BLaER1 treated with 17β-estradiol and CSF1 and Interleukin-3, amounts not matched to agents 10 nM and 100 nM (cell line): ENCODE results near the gene FSIP1.
A peak's percentile ranks its signal among the peaks of the same experiment; 100 is the strongest.
"Not testable (repeated sequence)": the region's sequence is repeated elsewhere in the genome, so short reads cannot be mapped to it uniquely, and the experiment has no call there.

ENCODE experiments used
- H3K27ac ChIP-seq, 11 experiments: shearing (Covaris generic); formaldehyde crosslinking; 2 replicates each; pipeline ENCODE4 v1.8.1; 2022
- H3K27me3 ChIP-seq, 11 experiments: shearing (Covaris generic); formaldehyde crosslinking; 2 replicates each; pipeline ENCODE4 v1.8.1; 2022
- H3K36me3 ChIP-seq, 11 experiments: shearing (Covaris generic); formaldehyde crosslinking; 2 replicates each; pipeline ENCODE4 v1.8.1; 2022
- H3K4me1 ChIP-seq, 10 experiments: shearing (Covaris generic); formaldehyde crosslinking; 2 replicates each; pipeline ENCODE4 v1.8.1; 2022
- H3K4me2 ChIP-seq, 11 experiments: shearing (Covaris generic); formaldehyde crosslinking; 2 replicates each; pipeline ENCODE4 v1.8.1; 2022
- H3K4me3 ChIP-seq, 10 experiments: shearing (Covaris generic); formaldehyde crosslinking; 2 replicates each; pipeline ENCODE4 v1.8.1; 2022
- H3K9ac ChIP-seq, 11 experiments: shearing (Covaris generic); formaldehyde crosslinking; 2 replicates each; pipeline ENCODE4 v1.8.1; 2022
- H3K9me3 ChIP-seq, 11 experiments: shearing (Covaris generic); formaldehyde crosslinking; replicated peaks in 1 of 11; 2 replicates each; pipeline ENCODE4 v1.8.1; 2022
- H4K20me1 ChIP-seq, 11 experiments: shearing (Covaris generic); formaldehyde crosslinking; 2 replicates each; pipeline ENCODE4 v1.8.1; 2022
- Cebpa-rat ChIP-seq, 11 experiments: shearing (Covaris generic); IDR thresholded peaks; 2 replicates each; pipeline ENCODE4 v1.8.1; 2022

FSIP1 gene

DNA sequence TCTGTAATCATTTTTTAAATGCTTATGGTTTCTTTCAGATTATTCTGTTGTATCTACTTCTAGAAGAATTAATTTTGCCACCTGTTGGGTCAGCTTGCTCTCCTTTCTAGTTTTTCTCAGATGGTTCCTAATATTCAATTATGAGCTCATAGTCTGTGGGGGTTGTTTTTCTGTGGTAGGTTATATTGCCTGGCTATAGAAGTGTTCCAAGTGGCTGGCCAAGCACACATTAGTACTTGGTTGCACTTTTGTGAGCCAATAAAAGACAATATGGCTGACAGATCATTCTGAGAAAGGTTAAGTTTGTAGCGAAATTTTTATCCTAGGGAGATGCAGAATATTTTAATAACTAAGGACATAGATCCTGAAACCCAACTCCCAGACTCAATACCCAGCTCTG is 31.8 kb upstream of the FSIP1 start:
- Histone ChIP-seq H3K9me3 (peaks cover 0 to 8% (median 0%) of the 10 kb centered on the region in 11 experiments; a peak in 5 of 22 replicates), H3K4me3 (no peak overlapping the region), H3K4me2 (0 out of 22 replicates have a peak overlapping the region, but pooled peaks of 1 of the 11 experiments have one; percentile 16), H3K27me3 (no peaks in the 10 kb centered on the region), H3K4me1 (peaks cover 0 to 15% (median 9%) of the 10 kb centered on the region in 10 experiments; a peak in 11 of 20 replicates), H4K20me1 (peaks cover 0 to 49% (median 0%) of the 10 kb centered on the region in 11 experiments; a peak in 2 of 22 replicates), H3K9ac (no peak overlapping the region), H3K27ac (no peak overlapping the region), H3K36me3 (peaks cover 0 to 16% (median 0%) of the 10 kb centered on the region in 11 experiments; a peak in 2 of 22 replicates)
- no peak for TF ChIP-seq Cebpa-rat (IDR thresholded peaks at IDR 0.05)

- Histone ChIP-seq H3K36me3 (peaks cover 0 to 16% (median 0%) of the 10 kb centered on the region in 11 experiments; a peak in 2 of 22 replicates), H3K4me1 (peaks cover 0 to 15% (median 9%) of the 10 kb centered on the region in 10 experiments; a peak in 11 of 20 replicates), H4K20me1 (peaks cover 0 to 42% (median 0%) of the 10 kb centered on the region in 11 experiments; a peak in 2 of 22 replicates)
- not testable (repeated sequence) for H3K4me2 ChIP-seq, H3K27me3 ChIP-seq, H3K9ac ChIP-seq, H3K4me3 ChIP-seq, H3K27ac ChIP-seq, H3K9me3 ChIP-seq
Measured at GRCh38 chr15:39812651-39813050, 30.0 kb upstream of the FSIP1 start.

DNA sequence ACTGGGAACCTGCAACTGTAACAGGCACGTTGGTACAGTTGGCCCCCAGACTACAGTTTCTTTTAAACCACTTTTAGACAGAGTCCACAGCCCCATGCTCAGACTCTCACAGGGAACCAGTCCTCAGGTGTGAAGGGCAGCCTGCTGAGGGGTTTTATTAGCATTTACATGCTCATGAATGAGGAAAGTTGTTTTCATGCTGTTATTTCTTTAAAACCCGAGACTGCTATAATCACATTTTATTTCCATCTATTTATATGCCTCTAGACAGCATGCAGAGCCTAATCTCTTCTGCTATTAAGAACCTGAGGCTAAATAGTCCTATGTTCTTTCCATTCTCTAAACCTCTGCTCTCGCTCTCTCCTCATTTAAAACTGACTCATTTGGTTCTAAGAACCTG is 26.3 kb upstream of the FSIP1 start:
- no peak overlapping the region for H3K9ac ChIP-seq
- TF ChIP-seq Cebpa-rat (IDR thresholded peaks at IDR 0.05) = no peak
- H4K20me1 ChIP-seq = peaks cover 0 to 24% (median 0%) of the 10 kb centered on the region in 11 experiments; a peak in 1 of 22 replicates
- peaks cover 0 to 41% (median 23%) of the 10 kb centered on the region in 11 experiments; a peak in 13 of 22 replicates for H3K36me3 ChIP-seq
- peaks cover 0 to 8% (median 0%) of the 10 kb centered on the region in 11 experiments; a peak in 5 of 22 replicates for H3K9me3 ChIP-seq
- no peaks in the 10 kb centered on the region for H3K27me3 ChIP-seq
- no peak overlapping the region for H3K4me2 ChIP-seq
- H3K4me1 ChIP-seq = peaks cover 0 to 4% (median 0%) of the 10 kb centered on the region in 10 experiments; a peak in 1 of 20 replicates
- H3K4me3 ChIP-seq = no peak overlapping the region
- H3K27ac ChIP-seq = no peak overlapping the region

GRCh38 chr15:39807791-39808190 is 25.1 kb upstream of the FSIP1 start:
- no peak for TF ChIP-seq Cebpa-rat (IDR thresholded peaks at IDR 0.05)
- Histone ChIP-seq H3K4me1 (peaks cover 0 to 8% (median 0%) of the 10 kb centered on the region in 10 experiments; a peak in 1 of 20 replicates), H4K20me1 (peaks cover 0 to 24% (median 0%) of the 10 kb centered on the region in 11 experiments; a peak in 1 of 22 replicates), H3K27me3 (no peaks in the 10 kb centered on the region), H3K4me3 (no peak overlapping the region), H3K4me2 (no peak overlapping the region), H3K27ac (no peak overlapping the region), H3K36me3 (peaks cover 0 to 51% (median 23%) of the 10 kb centered on the region in 11 experiments; a peak in 13 of 22 replicates), H3K9me3 (peaks cover 0 to 8% (median 0%) of the 10 kb centered on the region in 11 experiments; a peak in 5 of 22 replicates), H3K9ac (no peak overlapping the region)

GRCh38 chr15:39804026-39804425 is 21.4 kb upstream of the FSIP1 start:
- H3K27me3 ChIP-seq = no peaks in the 10 kb centered on the region
- H3K4me3 ChIP-seq = no peak overlapping the region
- peaks cover 0 to 81% (median 56%) of the 10 kb centered on the region in 11 experiments; a peak in 17 of 22 replicates for H3K36me3 ChIP-seq
- no peak overlapping the region for H3K4me2 ChIP-seq
- H3K9ac ChIP-seq = no peak overlapping the region
- H4K20me1 ChIP-seq = peaks cover 0 to 17% (median 0%) of the 10 kb centered on the region in 11 experiments; a peak in 1 of 22 replicates
- H3K27ac ChIP-seq = no peak overlapping the region
- H3K9me3 ChIP-seq = no peaks in the 10 kb centered on the region
- peak in 2 of 11 experiments; percentile 15 to 34; a peak in 1 of 22 replicates for TF ChIP-seq Cebpa-rat (IDR thresholded peaks at IDR 0.05)
- peaks cover 0 to 17% (median 3%) of the 10 kb centered on the region in 10 experiments; a peak in 8 of 20 replicates for H3K4me1 ChIP-seq

- Histone ChIP-seq H3K9ac (no peak overlapping the region), H4K20me1 (peaks cover 0 to 11% (median 0%) of the 10 kb centered on the region in 11 experiments; a peak in 1 of 22 replicates), H3K4me2 (no peak overlapping the region), H3K27me3 (no peaks in the 10 kb centered on the region), H3K27ac (no peak overlapping the region), H3K4me3 (no peak overlapping the region), H3K4me1 (peaks cover 0 to 17% (median 3%) of the 10 kb centered on the region in 10 experiments; a peak in 8 of 20 replicates), H3K9me3 (no peaks in the 10 kb centered on the region), H3K36me3 (peaks cover 0 to 90% (median 60%) of the 10 kb centered on the region in 11 experiments; a peak in 17 of 22 replicates)
- no peak for TF ChIP-seq Cebpa-rat (IDR thresholded peaks at IDR 0.05)
Measured at GRCh38 chr15:39803016-39803415, 20.4 kb upstream of the FSIP1 start.

DNA sequence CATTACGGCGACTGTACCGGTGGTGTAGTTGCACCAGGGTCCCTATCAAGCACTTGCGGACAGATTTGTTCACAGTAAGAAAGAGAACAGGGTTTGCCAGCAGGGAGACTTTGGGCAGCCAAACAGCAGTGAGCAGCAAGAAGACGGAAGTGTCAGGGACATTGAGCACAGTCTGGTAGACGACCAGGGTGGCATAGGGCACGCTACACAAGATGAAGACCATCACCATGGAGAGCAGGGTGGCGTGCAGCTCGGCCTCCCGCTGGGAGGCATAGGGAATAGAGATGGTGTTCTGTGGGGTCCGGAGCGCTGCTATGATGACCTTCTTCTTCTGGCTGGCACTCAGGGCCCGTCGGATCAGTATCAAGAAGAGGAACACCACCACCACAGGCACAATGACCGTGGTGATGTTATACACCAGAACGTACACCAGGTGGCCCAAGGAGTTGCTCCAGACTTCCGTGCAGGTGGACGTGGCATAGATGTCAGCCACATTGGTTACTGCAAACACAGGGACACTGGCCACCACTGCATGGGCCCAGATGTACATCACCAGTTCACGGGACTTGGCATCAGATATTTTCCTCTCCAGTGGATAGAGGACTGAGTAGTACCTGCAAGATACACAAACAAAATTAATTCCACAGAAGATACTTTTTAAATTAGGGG is 19.1 kb upstream of the FSIP1 start:
- Histone ChIP-seq H3K27me3 (no peaks in the 10 kb centered on the region), H3K9me3 (no peaks in the 10 kb centered on the region), H3K36me3 (peaks cover 0 to 93% (median 56%) of the 10 kb centered on the region in 11 experiments; a peak in 17 of 22 replicates), H3K4me3 (no peak overlapping the region), H3K4me1 (peaks cover 0 to 17% (median 3%) of the 10 kb centered on the region in 10 experiments; a peak in 8 of 20 replicates), H3K4me2 (no peak overlapping the region), H4K20me1 (peaks cover 0 to 4% (median 0%) of the 10 kb centered on the region in 11 experiments; a peak in 1 of 22 replicates), H3K27ac (no peak overlapping the region), H3K9ac (no peak overlapping the region)
- TF ChIP-seq Cebpa-rat (IDR thresholded peaks at IDR 0.05) = no peak

GRCh38 chr15:39799552-39800011 is 16.9 kb upstream of the FSIP1 start:
- peak overlapping the region in 2 of 11 experiments; percentile 2 to 10; a peak in 1 of 22 replicates for H3K27ac ChIP-seq
- H3K4me1 ChIP-seq = peaks cover 0 to 17% (median 3%) of the 10 kb centered on the region in 10 experiments; a peak in 8 of 20 replicates
- no peaks in the 10 kb centered on the region; a peak in 1 of 22 replicates for H4K20me1 ChIP-seq
- no peaks in the 10 kb centered on the region for H3K9me3 ChIP-seq
- peak overlapping the region in 3 of 11 experiments; percentile 13 to 47 (median 32); a peak in 3 of 22 replicates for H3K4me2 ChIP-seq
- H3K4me3 ChIP-seq = no peak overlapping the region
- H3K36me3 ChIP-seq = peaks cover 0 to 75% (median 40%) of the 10 kb centered on the region in 11 experiments; a peak in 17 of 22 replicates
- H3K9ac ChIP-seq = no peak overlapping the region
- TF ChIP-seq Cebpa-rat (IDR thresholded peaks at IDR 0.05) = no peak
- no peaks in the 10 kb centered on the region for H3K27me3 ChIP-seq

GRCh38 chr15:39798382-39798781 is 15.7 kb upstream of the FSIP1 start:
- Histone ChIP-seq H3K36me3 (peaks cover 0 to 63% (median 36%) of the 10 kb centered on the region in 11 experiments; a peak in 17 of 22 replicates), H3K4me2 (no peak overlapping the region), H3K27ac (no peak overlapping the region), H3K4me3 (no peak overlapping the region), H3K27me3 (no peaks in the 10 kb centered on the region), H4K20me1 (no peaks in the 10 kb centered on the region; a peak in 1 of 22 replicates), H3K4me1 (peaks cover 0 to 12% (median 4%) of the 10 kb centered on the region in 10 experiments; a peak in 14 of 20 replicates), H3K9me3 (no peaks in the 10 kb centered on the region), H3K9ac (no peak overlapping the region)
- no peak for TF ChIP-seq Cebpa-rat (IDR thresholded peaks at IDR 0.05)
